GOT3 (cell line): ENCODE data around the gene VASH1.

Source experiments
- DNase-seq: peaks from one replicate; lab custom pipeline; 2025; ENCODE audit warnings: mixed read lengths; lab: John Stamatoyannopoulos, UW

Gene VASH1

GRCh38 chr14:76784881-76785280 is 23.6 kb downstream of the VASH1 start:
- DNase-seq: peak; percentile 2

- DNase-seq: no peak
These were observed 25.3 kb downstream of the VASH1 start for GRCh38 chr14:76786601-76787000.

GRCh38 chr14:76792422-76792821 is 31.2 kb downstream of the VASH1 start:
- no peak for DNase-seq

- no peak for DNase-seq
These were observed 32.1 kb downstream of the VASH1 start for GRCh38 chr14:76793324-76793723.

GRCh38 chr14:76793956-76794355 is 32.7 kb downstream of the VASH1 start:
- no peak for DNase-seq

GRCh38 chr14:76806446-76806845 is 45.2 kb downstream of the VASH1 start:
- DNase-seq: no peak

GRCh38 chr14:76808011-76808410 is 46.7 kb downstream of the VASH1 start:
- no peak for DNase-seq

GRCh38 chr14:76808990-76809389 is 47.7 kb downstream of the VASH1 start:
- no peak for DNase-seq

- DNase-seq: no peak
These were observed 49.3 kb downstream of the VASH1 start for GRCh38 chr14:76810525-76810924.

GRCh38 chr14:76810953-76811400 is 49.7 kb downstream of the VASH1 start:
- no peak for DNase-seq

- DNase-seq: no peak
These were observed 50.3 kb downstream of the VASH1 start for GRCh38 chr14:76811561-76811960.

- no peak for DNase-seq
These were observed 50.8 kb downstream of the VASH1 start for GRCh38 chr14:76812093-76812421.

GRCh38 chr14:76812422-76813383 is 51.4 kb downstream of the VASH1 start, which contains the start of gene ANGEL1:
ANGEL1 (minus strand) TSS chr14:76812882; CDS start chr14:76812827, 55 bp downstream.
- DNase-seq: peak; percentile 40

- DNase-seq: no peak
These were observed 53.7 kb downstream of the VASH1 start for GRCh38 chr14:76814726-76815645.

- no peak for DNase-seq
These were observed 59.4 kb downstream of the VASH1 start for GRCh38 chr14:76820700-76821099.

GRCh38 chr14:76826122-76826521 is 64.9 kb downstream of the VASH1 start, which contains the start of gene LRRC74A:
LRRC74A (plus strand) TSS chr14:76826408; CDS start chr14:76826698, 290 bp downstream.
- no peak for DNase-seq

- no peak for DNase-seq
These were observed 66.5 kb downstream of the VASH1 start for GRCh38 chr14:76827696-76828296.

- no peak for DNase-seq
These were observed 67.2 kb downstream of the VASH1 start for GRCh38 chr14:76828339-76829012.

- no peak for DNase-seq
These were observed 67.7 kb downstream of the VASH1 start for GRCh38 chr14:76829013-76829365.

GRCh38 chr14:76829650-76830421 is 68.6 kb downstream of the VASH1 start:
- DNase-seq: no peak

GRCh38 chr14:76830556-76830955 is 69.3 kb downstream of the VASH1 start:
- DNase-seq: no peak
